ENCODE measurements around the gene MRAP2. TPM values are rescaled to one million over a fixed set of nuclear protein-coding genes. Genes with fewer than 3 reads are reported as not detected.

MRAP2 gene
- total RNA-seq, 4 donors from 2014 or later, result 2.2 to 7.6 (median 4.4) TPM

DNA sequence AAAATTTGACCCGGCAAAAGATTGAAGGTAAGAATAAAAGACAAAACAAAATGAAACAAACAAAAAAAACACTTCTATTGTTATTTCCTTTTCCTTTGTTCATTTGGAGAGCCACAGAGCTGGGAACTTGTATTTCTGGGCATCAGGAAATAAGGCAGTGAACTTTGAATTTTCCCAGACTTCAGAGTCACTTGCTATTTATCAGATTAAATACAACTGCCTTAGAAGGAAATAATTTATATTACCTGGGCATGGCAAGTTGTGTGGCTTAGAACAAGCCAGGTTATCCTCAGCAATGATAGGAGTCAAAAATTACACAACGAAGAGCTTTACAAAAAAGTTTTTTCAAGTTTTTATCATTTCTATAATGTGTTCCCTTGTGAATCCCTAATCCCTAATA, 20.2 kb upstream of the MRAP2 start:
- WGBS, 2 donors, result 82 to 84% methylated on average over 2 of the region's 2 CpGs
- H3K4me3 ChIP-seq, result no peak overlapping the region
- H3K27me3 ChIP-seq, result no peaks in the 10 kb centered on the region
- no peak overlapping the region for H3K27ac ChIP-seq
- DNase-seq (ENCODE audit: low spot score in 2 of 2), result no peak
- no peaks in the 10 kb centered on the region for H3K36me3 ChIP-seq
- no peaks in the 10 kb centered on the region for H3K4me1 ChIP-seq
- TF ChIP-seq, protein P1, sequence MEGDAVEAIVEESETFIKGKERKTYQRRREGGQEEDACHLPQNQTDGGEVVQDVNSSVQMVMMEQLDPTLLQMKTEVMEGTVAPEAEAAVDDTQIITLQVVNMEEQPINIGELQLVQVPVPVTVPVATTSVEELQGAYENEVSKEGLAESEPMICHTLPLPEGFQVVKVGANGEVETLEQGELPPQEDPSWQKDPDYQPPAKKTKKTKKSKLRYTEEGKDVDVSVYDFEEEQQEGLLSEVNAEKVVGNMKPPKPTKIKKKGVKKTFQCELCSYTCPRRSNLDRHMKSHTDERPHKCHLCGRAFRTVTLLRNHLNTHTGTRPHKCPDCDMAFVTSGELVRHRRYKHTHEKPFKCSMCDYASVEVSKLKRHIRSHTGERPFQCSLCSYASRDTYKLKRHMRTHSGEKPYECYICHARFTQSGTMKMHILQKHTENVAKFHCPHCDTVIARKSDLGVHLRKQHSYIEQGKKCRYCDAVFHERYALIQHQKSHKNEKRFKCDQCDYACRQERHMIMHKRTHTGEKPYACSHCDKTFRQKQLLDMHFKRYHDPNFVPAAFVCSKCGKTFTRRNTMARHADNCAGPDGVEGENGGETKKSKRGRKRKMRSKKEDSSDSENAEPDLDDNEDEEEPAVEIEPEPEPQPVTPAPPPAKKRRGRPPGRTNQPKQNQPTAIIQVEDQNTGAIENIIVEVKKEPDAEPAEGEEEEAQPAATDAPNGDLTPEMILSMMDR (IDR thresholded peaks at IDR 0.05), result no peak
- TF ChIP-seq POLR2A (IDR thresholded peaks at IDR 0.05) (no peak), EP300 (IDR thresholded peaks at IDR 0.05) (no peak)
- H3K9me3 ChIP-seq, result no peaks in the 10 kb centered on the region

DNA sequence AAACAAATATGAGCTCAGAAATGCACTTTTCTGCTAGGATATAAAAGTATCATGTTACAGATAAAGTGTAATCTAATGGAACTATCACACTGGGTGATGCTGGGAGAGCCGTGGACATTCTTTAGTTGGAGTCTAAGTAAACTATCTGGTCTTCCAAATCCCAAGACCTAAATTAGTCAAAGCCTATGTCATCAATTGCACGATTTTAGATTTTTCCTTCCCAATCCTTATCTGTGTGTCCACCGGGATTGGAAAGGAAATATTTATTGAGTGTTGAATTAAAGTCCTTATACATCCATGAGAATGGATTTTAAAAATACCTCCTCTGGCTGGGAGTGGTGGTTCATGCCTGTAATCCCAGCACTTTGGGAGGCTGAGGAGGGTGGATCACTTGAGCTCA, 19.6 kb upstream of the MRAP2 start:
- 53 to 54% methylated on average over 3 of the region's 3 CpGs for WGBS, 2 donors
- TF ChIP-seq, protein P1 (IDR thresholded peaks at IDR 0.05), result no peak
- TF ChIP-seq EP300 (IDR thresholded peaks at IDR 0.05) (no peak), POLR2A (IDR thresholded peaks at IDR 0.05) (no peak)
- Histone ChIP-seq H3K4me1 (no peaks in the 10 kb centered on the region), H3K36me3 (no peaks in the 10 kb centered on the region), H3K27ac (no peak overlapping the region), H3K4me3 (no peak overlapping the region), H3K27me3 (no peaks in the 10 kb centered on the region), H3K9me3 (no peaks in the 10 kb centered on the region)
- DNase-seq (ENCODE audit: low spot score in 2 of 2), result no peak

DNA sequence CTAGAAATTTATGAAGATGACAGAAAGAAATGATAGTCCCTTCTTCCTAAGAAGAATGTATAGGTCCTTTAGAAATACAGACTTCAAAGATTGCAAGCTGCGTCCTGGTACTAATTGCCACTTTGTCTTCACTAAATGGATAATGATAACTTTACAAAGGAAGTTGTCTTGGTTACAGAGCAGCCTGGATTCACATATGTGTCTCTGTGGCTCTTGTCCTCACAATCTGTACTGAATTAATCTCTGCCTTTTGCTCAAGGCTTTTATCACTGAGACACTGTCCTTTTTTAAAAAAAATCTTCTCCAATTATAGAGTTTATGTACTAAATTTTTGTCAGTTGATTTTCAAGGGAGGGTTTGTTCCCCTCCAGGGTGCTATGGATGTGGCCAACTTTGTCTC, 17.5 kb upstream of the MRAP2 start:
- 45 to 53% methylated on average over 1 of the region's 1 CpG for WGBS, 2 donors
- Histone ChIP-seq H3K27ac (no peak overlapping the region), H3K9me3 (no peaks in the 10 kb centered on the region), H3K36me3 (no peaks in the 10 kb centered on the region), H3K27me3 (no peaks in the 10 kb centered on the region), H3K4me1 (peaks cover 0 to 3% (median 0%) of the 10 kb centered on the region in 4 donors), H3K4me3 (no peak overlapping the region)
- DNase-seq (ENCODE audit: low spot score in 2 of 2), result no peak
- TF ChIP-seq POLR2A (IDR thresholded peaks at IDR 0.05), result no peak
- TF ChIP-seq, protein P1 (IDR thresholded peaks at IDR 0.05), result no peak
- TF ChIP-seq EP300 (IDR thresholded peaks at IDR 0.05), result no peak

GRCh38 chr6:84017709-84018452, 15.7 kb upstream of the MRAP2 start:
- Histone ChIP-seq H3K4me3 (no peak overlapping the region), H3K4me1 (peaks cover 0 to 3% (median 0%) of the 10 kb centered on the region in 4 donors), H3K27me3 (no peaks in the 10 kb centered on the region), H3K27ac (no peak overlapping the region), H3K9me3 (no peaks in the 10 kb centered on the region), H3K36me3 (no peaks in the 10 kb centered on the region)
- DNase-seq (ENCODE audit: low spot score in 2 of 2), result no peak
- 73 to 88% methylated on average over 1 of the region's 1 CpG for WGBS, 2 donors
- TF ChIP-seq, protein P1 (IDR thresholded peaks at IDR 0.05), result no peak
- TF ChIP-seq POLR2A (IDR thresholded peaks at IDR 0.05) (no peak), EP300 (IDR thresholded peaks at IDR 0.05) (no peak)

- TF ChIP-seq, protein P1 (IDR thresholded peaks at IDR 0.05), result no peak
- TF ChIP-seq POLR2A (IDR thresholded peaks at IDR 0.05) (no peak), EP300 (IDR thresholded peaks at IDR 0.05) (no peak)
- H3K36me3 ChIP-seq, result no peaks in the 10 kb centered on the region
- no peaks in the 10 kb centered on the region for H3K27me3 ChIP-seq
- H3K4me1 ChIP-seq, result peaks cover 0 to 3% (median 0%) of the 10 kb centered on the region in 4 donors
- H3K4me3 ChIP-seq, result no peak overlapping the region
- no peak for DNase-seq (ENCODE audit: low spot score in 2 of 2)
- H3K27ac ChIP-seq, result no peak overlapping the region
- 95 to 97% methylated on average over 1 of the region's 1 CpG for WGBS, 2 donors
- H3K9me3 ChIP-seq, result no peaks in the 10 kb centered on the region
These were observed 15.0 kb upstream of the MRAP2 start for GRCh38 chr6:84018453-84019061.
